Putamen (tissue), 1 donor: Measurements from ENCODE around the gene GAK.
"Not testable (repeated sequence)": the region's sequence is repeated elsewhere in the genome, so short reads cannot be mapped to it uniquely, and the experiment has no call there.

Experiments used
- DNase-seq: peaks from one replicate; pipeline ENCODE4 v3.0.0-alpha.2; 2016; ENCODE audit warnings: low spot score

The GAK gene

GRCh38 chr4:952881-953573 is 20.9 kb upstream of the GAK start:
- no peak for DNase-seq

DNA sequence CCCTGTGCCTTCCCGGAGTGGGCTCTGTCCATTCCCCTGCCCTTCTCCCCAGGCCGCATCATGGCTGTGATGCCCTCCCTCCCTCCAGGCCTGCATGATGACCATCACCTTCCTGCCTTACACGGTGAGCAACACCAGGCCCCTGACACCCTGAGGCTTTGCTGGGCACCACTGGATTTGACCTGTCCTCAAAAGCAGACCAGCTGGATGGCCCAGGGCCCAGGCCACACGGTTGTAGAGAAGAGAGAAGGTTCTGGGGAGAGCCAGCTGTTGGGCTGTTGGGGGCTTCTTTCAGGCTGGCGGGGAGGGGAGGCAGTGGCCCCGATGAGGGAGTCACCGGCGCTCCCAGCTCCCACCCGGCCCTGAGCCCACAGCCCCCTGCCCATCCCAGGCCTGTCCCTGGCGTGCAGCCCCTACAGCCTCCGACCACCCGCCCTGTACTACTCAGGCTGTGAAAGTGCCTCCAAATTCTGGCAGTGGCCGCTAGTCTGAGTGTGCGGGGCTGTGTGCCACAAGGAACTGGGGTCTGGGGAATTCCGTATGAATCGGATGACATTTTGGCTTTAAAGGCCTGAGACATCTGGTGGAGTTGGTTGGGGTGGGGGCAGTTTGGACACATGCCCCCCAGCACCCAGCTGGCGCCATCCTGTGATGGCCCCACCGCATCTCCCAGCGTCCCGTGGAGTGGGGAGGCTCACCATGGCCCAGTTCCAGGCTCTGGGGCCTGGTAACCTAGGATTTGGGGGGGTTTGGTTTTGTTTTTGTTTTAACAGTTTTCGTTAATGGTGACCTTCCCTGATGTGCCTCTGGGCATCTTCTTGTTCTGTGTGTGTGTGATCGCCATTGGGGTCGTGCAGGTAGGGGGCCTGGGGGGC is 19.7 kb upstream of the GAK start:
- DNase-seq, result no peak

- no peak for DNase-seq
These were observed 19.1 kb upstream of the GAK start for GRCh38 chr4:951186-951585.

DNA sequence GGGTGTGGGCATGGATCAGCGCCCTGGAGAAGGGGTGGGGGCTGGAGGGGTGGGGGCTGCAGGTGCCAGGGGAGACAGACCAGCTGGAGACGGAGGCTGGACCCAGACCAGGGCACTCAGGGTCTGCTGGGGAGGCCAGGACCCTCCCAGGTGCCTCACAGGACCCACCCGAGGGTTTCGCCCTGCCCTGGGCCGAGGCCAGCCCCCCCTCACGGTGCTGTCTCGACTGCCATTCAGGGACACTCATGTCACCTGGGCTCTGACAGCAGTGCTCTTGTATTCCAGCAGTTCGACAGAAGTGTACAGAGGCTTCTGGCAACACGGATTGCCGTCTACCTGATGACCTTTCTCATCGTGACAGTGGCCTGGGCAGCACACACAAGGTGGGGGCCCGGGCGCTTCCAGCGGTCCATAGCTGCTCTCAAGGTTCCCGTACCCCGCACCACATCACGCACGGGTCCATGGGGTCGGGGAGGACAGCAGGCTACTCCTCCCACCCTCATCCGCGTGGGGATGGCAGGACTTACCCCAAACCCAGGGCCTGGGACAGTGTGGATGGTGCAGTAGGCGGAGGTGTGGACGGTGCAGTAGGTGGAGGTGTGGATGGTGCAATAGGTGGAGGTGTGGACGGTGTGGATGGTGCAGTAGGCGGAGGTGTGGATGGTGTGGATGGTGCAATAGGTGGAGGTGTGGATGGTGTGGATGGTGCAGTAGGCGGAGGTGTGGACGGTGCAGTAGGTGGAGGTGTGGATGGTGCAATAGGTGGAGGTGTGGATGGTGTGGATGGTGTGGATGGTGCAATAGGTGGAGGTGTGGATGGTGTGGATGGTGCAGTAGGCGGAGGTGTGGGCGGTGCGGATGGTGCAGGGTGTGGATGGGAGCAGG is 18.3 kb upstream of the GAK start:
- DNase-seq, result no peak

GRCh38 chr4:949656-950055 is 17.5 kb upstream of the GAK start:
- no peak for DNase-seq

DNA sequence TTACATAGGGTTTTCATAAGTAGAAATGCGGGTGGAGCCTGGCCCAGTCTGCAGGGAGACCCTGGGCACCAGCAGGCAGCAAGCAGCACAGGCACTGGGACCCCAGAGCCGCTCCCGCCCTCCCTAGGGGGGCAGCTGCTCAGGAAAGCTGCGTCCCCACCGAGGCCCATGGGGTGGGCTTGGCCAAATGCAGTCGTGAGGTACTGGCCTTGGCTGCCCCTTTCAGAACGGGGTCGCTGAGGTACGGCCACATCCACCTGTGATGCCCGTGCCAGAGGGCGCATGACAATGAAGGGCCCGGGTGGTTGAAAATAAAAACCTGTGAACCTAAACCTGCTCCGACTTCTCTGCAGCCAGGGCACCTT is 16.8 kb upstream of the GAK start:
- no peak for DNase-seq

- DNase-seq, result no peak
These were observed 16.2 kb upstream of the GAK start for GRCh38 chr4:948101-948935.

- no peak for DNase-seq
These were observed 15.4 kb upstream of the GAK start for GRCh38 chr4:947491-947971.

- DNase-seq, result no peak
These were observed 14.7 kb upstream of the GAK start for GRCh38 chr4:946517-947471.

GRCh38 chr4:946103-946450 is 14.0 kb upstream of the GAK start:
- DNase-seq, result no peak

DNA sequence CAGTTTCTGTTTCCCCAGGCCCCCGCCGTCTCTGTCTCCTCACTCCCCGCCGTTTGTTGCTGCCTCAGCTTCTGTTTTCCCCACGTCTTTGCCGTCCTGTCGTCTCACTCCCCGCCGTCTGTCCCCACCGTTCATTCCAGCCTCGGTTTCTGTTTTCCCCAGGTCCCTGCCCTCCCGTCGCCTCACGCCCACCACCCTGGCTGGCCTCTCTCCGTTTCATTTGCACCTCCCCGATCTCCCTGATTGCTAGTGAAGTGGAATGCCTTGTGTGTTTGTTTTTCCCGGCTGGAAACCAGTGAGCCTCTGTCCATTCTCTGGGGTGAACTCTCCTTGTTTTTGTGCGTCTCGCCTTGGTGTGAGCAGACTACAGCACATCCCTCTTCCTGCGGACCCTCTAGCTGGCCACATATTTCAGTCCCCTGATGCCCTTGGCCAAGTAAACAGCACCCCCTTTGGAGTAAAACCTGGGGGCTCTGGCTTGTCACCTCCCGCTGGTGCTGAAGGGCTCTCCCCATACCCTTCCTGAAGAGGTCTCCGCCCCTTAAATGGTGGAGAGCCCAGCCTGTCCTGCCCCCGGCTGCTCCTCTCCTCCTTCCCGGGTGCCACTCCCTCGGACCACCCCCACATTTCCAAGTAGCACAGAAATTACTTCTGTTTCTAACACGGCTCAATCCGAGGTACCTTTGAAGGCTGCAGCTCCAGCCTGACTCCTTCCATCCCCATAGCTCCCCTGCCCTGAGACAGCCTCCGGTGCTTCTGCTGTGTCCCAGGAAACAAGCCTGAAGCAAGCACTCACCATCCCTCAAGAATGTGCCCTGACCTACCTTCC is 13.4 kb upstream of the GAK start:
- no peak for DNase-seq

- not testable (repeated sequence) for DNase-seq
These were observed 7.4 kb upstream of the GAK start for GRCh38 chr4:939508-939907.

- no peak for DNase-seq
These were observed 576 bp upstream of the GAK start for GRCh38 chr4:932713-933070.

- DNase-seq, result no peak
These were observed 739 bp downstream of the GAK start for GRCh38 chr4:931194-931959.

DNA sequence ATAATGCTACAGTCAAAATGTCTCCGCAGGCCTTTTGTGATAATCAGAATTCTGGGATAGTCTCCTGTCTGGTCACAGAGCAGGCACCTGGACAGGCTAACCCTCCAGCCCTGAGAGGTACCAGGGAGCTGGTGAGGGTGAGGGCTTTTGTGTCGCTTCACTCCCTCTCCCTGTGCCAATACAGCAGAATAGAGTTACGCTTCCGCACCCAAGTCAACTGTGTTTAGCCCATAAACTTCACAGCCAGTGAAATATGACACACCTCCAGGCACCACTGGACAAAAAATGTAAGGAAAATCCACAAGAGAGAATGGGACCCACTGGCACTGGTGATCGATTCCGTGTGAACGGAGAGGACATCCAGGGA is 1.3 kb downstream of the GAK start:
- no peak for DNase-seq

DNA sequence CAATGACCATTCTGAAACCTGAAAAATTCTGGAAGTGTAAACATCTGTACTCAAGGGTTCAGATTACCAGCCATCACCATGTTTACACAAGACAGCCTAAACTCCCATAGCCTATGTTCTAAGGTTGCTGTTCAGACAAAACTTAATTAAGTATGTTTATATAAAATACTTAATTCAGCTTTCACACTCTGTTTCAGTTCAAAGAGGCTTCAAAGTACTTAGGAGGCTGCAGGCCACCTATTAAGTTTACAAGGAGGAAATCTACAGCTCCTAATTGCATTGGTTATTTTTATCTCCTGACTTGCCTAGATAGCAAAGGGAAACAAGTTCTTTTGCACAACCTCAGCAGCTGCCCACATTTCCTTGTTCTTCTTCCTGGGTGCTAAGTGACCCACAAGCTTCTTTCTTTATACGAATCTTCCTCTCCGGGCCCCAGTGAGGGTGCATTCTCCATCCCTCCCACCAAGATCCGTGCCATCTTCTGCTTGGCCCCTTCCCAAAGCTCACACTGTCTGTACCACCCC is 2.0 kb downstream of the GAK start:
- DNase-seq, result no peak

DNA sequence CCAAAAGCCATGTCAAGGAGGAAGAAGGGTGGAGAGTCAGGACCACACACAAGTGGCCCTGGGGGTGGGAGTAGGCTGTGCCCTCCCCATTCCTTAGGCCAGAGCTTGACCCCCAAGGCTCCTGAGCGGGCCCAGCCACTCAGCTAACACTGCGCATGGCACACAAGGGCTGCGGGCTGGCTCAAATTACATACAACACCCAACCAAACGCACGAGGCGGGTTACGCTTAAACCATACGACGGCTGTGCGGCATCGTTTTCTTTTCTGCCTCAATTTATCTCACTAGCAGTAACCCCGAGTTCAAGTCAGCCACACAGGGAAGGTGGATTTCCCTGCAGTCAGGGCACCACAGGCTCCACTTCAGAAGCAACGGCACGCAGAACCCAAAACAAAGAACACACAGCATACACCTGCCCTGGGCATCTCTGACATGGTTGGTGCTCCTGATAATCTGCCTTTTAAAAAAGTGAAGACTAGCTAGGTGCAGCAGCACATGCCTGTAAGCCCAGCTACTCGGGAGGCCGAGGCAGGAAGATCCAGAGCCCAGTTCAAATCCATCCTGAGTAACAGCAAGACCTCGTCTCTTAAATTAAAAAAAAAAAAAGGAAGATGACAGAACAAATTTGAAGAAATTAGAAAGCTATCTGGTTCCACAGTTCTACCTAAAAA is 2.9 kb downstream of the GAK start:
- DNase-seq, result no peak

DNA sequence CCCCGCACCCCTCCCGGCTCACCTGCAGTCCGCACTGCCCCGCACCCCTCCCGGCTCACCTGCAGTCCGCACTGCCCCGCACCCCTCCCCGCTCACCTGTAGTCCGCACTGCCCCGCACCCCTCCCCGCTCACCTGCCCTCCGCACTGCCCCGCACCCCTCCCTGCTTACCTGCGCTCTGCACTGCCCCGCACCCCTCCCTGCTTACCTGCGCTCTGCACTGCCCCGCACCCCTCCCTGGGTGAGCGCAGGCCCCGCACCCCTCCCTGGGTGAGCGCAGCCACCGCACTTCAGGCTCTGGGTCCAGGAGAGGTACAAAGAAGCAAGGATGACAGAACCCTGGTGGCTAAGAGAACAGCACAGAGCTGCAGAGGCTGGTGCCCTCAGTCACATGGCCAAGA is 4.5 kb downstream of the GAK start:
- not testable (repeated sequence) for DNase-seq
